Measurements from ENCODE around the gene TMEM258. TPM values are rescaled to one million over a fixed set of nuclear protein-coding genes. Genes with fewer than 3 reads are reported as not detected.

Gene TMEM258
- total and polyA plus RNA-seq, 4 donors, result 31.0 to 136 (median 98.7) TPM

DNA sequence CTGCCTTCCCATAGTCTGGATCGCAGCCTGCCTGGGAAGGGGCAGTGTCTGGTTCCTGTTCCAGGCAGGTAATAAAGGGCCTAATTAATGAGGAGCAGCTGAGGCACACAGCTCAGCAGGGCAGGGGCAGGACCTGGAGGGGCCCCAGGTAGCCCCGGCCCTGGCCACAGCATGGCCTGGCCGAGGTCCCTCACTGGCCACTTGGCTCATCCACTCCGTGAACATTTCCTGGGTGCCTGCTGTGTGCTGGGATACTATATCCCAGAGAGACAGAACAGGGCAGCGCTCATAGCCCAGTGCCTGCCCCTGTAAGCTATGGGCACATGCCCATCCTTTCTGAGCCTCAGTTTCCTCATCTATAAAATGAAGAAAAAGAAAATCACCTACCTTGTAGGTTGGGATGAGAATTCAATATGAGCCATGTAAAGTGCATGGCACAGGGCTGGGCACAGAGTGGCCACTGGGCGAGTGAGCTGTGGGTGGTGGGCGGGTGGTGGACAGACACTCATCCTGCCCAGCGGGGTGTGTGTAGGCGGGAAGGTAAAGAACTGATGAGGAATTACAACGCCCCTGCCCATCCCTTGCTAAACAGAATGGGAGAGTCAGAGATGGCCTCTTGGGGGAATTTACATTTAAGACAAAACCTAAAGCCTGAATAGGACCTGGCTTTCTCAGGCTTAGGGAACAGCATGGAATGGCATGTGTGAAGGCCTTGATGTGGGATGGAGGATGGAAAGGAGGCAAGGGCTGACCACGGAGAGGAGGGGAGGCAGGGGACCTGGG, 30.8 kb downstream of the TMEM258 start:
- DNase-seq (ENCODE audit: low spot score), result no peak
- Histone ChIP-seq H3K36me3 (ENCODE audit: control insufficient read depth in 4 of 4, insufficient read depth in 3 of 4, low read depth in 1 of 4, low read length in 3 of 4) (no peaks in the 10 kb centered on the region), H3K4me1 (ENCODE audit: control insufficient read depth in 4 of 4, insufficient read depth in 4 of 4, low read length in 3 of 4) (peaks cover 2 to 37% (median 27%) of the 10 kb centered on the region in 4 donors), H3K27ac (ENCODE audit: low read depth in 1 of 2, low read length in 2 of 2) (no peak overlapping the region), H3K9me3 (ENCODE audit: control insufficient read depth in 4 of 4, low read length in 3 of 4) (no peaks in the 10 kb centered on the region), H3K9ac (ENCODE audit: low read depth in 1 of 2, low read length in 2 of 2) (no peak overlapping the region), H3K27me3 (ENCODE audit: control insufficient read depth in 4 of 4, insufficient read depth in 4 of 4, low read length in 3 of 4) (no peaks in the 10 kb centered on the region), H3K4me3 (ENCODE audit: low read depth in 1 of 3, low read length in 3 of 3) (no peak overlapping the region)
- 88% methylated on average over 11 of the region's 11 CpGs for WGBS
- no peak for TF ChIP-seq SP1 (IDR thresholded peaks at IDR 0.05)
- no peak for TF ChIP-seq RXRA (IDR thresholded peaks at IDR 0.05)
- TF ChIP-seq HNF4A (conservative IDR thresholded peaks at IDR 0.05), result no peak

DNA sequence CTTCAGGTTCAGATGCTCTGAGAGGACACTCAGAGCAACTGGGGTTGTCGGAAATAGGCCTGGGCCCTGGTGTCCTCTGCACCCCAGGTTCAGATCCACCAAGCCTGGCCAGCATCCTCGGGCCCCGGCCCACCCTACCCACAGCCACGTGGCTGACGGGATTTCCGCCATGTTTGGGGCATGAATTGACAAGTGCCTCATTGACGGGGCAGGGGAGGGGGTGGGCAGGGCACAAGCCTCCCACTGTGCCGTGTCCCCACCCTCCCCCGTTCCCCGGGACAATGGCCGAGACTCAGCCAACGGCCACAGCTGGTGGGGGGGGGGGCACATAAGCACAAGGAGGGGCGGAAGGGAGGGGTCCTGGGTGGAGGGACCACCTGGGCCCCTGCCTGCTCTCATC, 31.5 kb downstream of the TMEM258 start:
- no peaks in the 10 kb centered on the region for H3K36me3 ChIP-seq (ENCODE audit: control insufficient read depth in 4 of 4, insufficient read depth in 3 of 4, low read depth in 1 of 4, low read length in 3 of 4)
- H3K4me1 ChIP-seq (ENCODE audit: control insufficient read depth in 4 of 4, insufficient read depth in 4 of 4, low read length in 3 of 4), result peaks cover 4 to 35% (median 26%) of the 10 kb centered on the region in 4 donors
- H3K4me3 ChIP-seq (ENCODE audit: low read depth in 1 of 3, low read length in 3 of 3), result no peak overlapping the region
- TF ChIP-seq JUND (IDR thresholded peaks at IDR 0.05) (no peak), FOXA2 (IDR thresholded peaks at IDR 0.05) (no peak), REST (IDR thresholded peaks at IDR 0.05) (no peak), FOXA1 (IDR thresholded peaks at IDR 0.05) (no peak), TAF1 (conservative IDR thresholded peaks at IDR 0.05) (no peak), NR2F2 (IDR thresholded peaks at IDR 0.05) (no peak), YY1 (IDR thresholded peaks at IDR 0.05) (no peak), SP1 (IDR thresholded peaks at IDR 0.05) (no peak), GABPA (IDR thresholded peaks at IDR 0.05 in 1 of 2, conservative IDR thresholded peaks at IDR 0.05 in 1 of 2) (no peak), EGR1 (IDR thresholded peaks at IDR 0.05; ENCODE audit: low read depth in 2 of 2) (no peak), HNF4A (conservative IDR thresholded peaks at IDR 0.05) (no peak)
- TF ChIP-seq, protein P1, sequence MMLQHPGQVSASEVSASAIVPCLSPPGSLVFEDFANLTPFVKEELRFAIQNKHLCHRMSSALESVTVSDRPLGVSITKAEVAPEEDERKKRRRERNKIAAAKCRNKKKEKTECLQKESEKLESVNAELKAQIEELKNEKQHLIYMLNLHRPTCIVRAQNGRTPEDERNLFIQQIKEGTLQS (IDR thresholded peaks at IDR 0.05), result no peak
- TF ChIP-seq, protein P2, sequence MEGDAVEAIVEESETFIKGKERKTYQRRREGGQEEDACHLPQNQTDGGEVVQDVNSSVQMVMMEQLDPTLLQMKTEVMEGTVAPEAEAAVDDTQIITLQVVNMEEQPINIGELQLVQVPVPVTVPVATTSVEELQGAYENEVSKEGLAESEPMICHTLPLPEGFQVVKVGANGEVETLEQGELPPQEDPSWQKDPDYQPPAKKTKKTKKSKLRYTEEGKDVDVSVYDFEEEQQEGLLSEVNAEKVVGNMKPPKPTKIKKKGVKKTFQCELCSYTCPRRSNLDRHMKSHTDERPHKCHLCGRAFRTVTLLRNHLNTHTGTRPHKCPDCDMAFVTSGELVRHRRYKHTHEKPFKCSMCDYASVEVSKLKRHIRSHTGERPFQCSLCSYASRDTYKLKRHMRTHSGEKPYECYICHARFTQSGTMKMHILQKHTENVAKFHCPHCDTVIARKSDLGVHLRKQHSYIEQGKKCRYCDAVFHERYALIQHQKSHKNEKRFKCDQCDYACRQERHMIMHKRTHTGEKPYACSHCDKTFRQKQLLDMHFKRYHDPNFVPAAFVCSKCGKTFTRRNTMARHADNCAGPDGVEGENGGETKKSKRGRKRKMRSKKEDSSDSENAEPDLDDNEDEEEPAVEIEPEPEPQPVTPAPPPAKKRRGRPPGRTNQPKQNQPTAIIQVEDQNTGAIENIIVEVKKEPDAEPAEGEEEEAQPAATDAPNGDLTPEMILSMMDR (IDR thresholded peaks at IDR 0.05; ENCODE audit: low read depth, low read length, missing input control), result no peak
- no peaks in the 10 kb centered on the region for H3K27me3 ChIP-seq (ENCODE audit: control insufficient read depth in 4 of 4, insufficient read depth in 4 of 4, low read length in 3 of 4)
- WGBS, result 93% methylated on average over 13 of the region's 13 CpGs
- no peaks in the 10 kb centered on the region for H3K9me3 ChIP-seq (ENCODE audit: control insufficient read depth in 4 of 4, low read length in 3 of 4)
- no peak for DNase-seq (ENCODE audit: low spot score)
- no peak overlapping the region for H3K27ac ChIP-seq (ENCODE audit: low read depth in 1 of 2, low read length in 2 of 2)
- H3K9ac ChIP-seq (ENCODE audit: low read depth in 1 of 2, low read length in 2 of 2), result no peak overlapping the region
